A549 (cell line): ENCODE data around the gene ERBB3. TPM values are rescaled to one million over a fixed set of nuclear protein-coding genes. Genes with fewer than 3 reads are reported as not detected.

Source experiments
- ATAC-seq, 2 experiments: fragments of 200-7000 bp in 1 of 2; fragments of >200 bp in 1 of 2; cut with Nextera tagmentation in 1 of 2; cut with Tn5 transposase in 1 of 2; 3 replicates each; pipeline versions ENCODE4 v1.8.0 to v1.9.1; 2018 to 2020; ENCODE audit warnings: mild to moderate bottlenecking in 1 of 2, moderate library complexity in 1 of 2
- CTCF ChIA-PET: fragments of 300-600 bp; sonication (Branson Sonifier 250); formaldehyde crosslinking; extraction: SDS; loops from one replicate; lab custom pipeline; 2021; ENCODE audit warnings: antibody characterized with exemption, inconsistent platforms; lab: Yijun Ruan, JAX
- POLR2A ChIA-PET: fragments of 350-600 bp; formaldehyde crosslinking; extraction: SDS; loops from one replicate; lab custom pipeline; 2021; ENCODE audit warnings: antibody characterized with exemption, inconsistent platforms; lab: Yijun Ruan, JAX
- DNase-seq, 2 experiments: peaks; one replicate each; pipeline versions ENCODE4 v3.0.0 to v3.0.0-alpha.2; 2011 to 2016; ENCODE audit warnings: low read depth in 1 of 2, low spot score in 1 of 2
- FAIRE-seq: peaks from 2 replicates; lab custom pipeline; 2011; peaks lifted over from hg19 to GRCh38; lab: Jason Lieb, UNC
- H3K27ac ChIP-seq, 2 experiments: fragments of >200 bp; sonication (Bioruptor Twin); formaldehyde crosslinking; 3 replicates each; pipeline ENCODE4 v1.5.1; 2016 to 2017
- H3K4me1 ChIP-seq: fragments of >200 bp; sonication (Bioruptor Twin); formaldehyde crosslinking; 3 replicates; pipeline ENCODE4 v1.6.1; 2016
- H3K4me2 ChIP-seq: fragments of >200 bp; sonication (Bioruptor Twin); formaldehyde crosslinking; 3 replicates; pipeline ENCODE4 v1.6.1; 2016
- H3K4me3 ChIP-seq: fragments of >200 bp; sonication (Bioruptor Twin); formaldehyde crosslinking; 3 replicates; pipeline ENCODE4 v1.5.1; 2016
- H3K9me3 ChIP-seq: fragments of >200 bp; sonication (Bioruptor Twin); formaldehyde crosslinking; 3 replicates; pipeline ENCODE4 v1.6.1; 2016
- CHD2 ChIP-seq: fragments of 150-350 bp; IDR thresholded peaks from 2 replicates; pipeline ENCODE4 v1.6.1; 2014; ENCODE audit warnings: low read length; ENCODE audit not compliant: partially characterized antibody
- CHD4 ChIP-seq: fragments of 200-600 bp; sonication (generic); IDR thresholded peaks from 2 replicates; pipeline ENCODE4 v1.6.1; 2016; ENCODE audit warnings: antibody characterized with exemption, mild to moderate bottlenecking, borderline replicate concordance
- ELK1 ChIP-seq: fragments of 150-350 bp; IDR thresholded peaks from 2 replicates; pipeline ENCODE4 v1.6.1; 2014; ENCODE audit warnings: low read depth, mild to moderate bottlenecking, low read length
- HEYL ChIP-seq: fragments of 250-450 bp; sonication (Bioruptor Pico); IDR thresholded peaks from 2 replicates; pipeline ENCODE4 v1.8.0; 2021; ENCODE audit warnings: mild to moderate bottlenecking, moderate library complexity
- HOXB5 ChIP-seq: fragments of 250-450 bp; sonication (Bioruptor Pico); IDR thresholded peaks from 2 replicates; pipeline ENCODE4 v1.5.0; 2020; ENCODE audit warnings: mild to moderate bottlenecking, moderate library complexity
- JUNB ChIP-seq: fragments of >200 bp; sonication (Bioruptor Twin); formaldehyde crosslinking; IDR thresholded peaks from 2 replicates; pipeline ENCODE4 v1.6.1; 2016
- MAFK ChIP-seq: fragments of 450-650 bp; IDR thresholded peaks from 2 replicates; pipeline ENCODE4 v1.6.1; 2014; ENCODE audit not compliant: partially characterized antibody
- NFE2L2 ChIP-seq: fragments of 150-350 bp; conservative IDR thresholded peaks from 2 replicates; pipeline ENCODE4 v1.6.1; 2014; ENCODE audit warnings: low read length
- PHF8 ChIP-seq: fragments of 200-600 bp; sonication (generic); IDR thresholded peaks from 2 replicates; pipeline ENCODE4 v1.6.1; 2016; ENCODE audit warnings: low read depth, mild to moderate bottlenecking, antibody characterized with exemption, moderate library complexity, borderline replicate concordance
- POLR2A ChIP-seq: IDR thresholded peaks from 2 replicates; pipeline ENCODE4 v1.6.1; 2012; ENCODE audit warnings: mild to moderate bottlenecking, low read length
- POLR2AphosphoS2 ChIP-seq: conservative IDR thresholded peaks from 2 replicates; pipeline ENCODE4 v1.6.1; 2012; ENCODE audit warnings: low read length, improper control_type of control experiment, inconsistent platforms
- RAD21 ChIP-seq, 2 experiments: fragments of >200 bp in 1 of 2; sonication (Bioruptor Twin) in 1 of 2; formaldehyde crosslinking in 1 of 2; IDR thresholded peaks in 1 of 2; conservative IDR thresholded peaks in 1 of 2; 2 replicates in 1 of 2; 3 replicates in 1 of 2; pipeline ENCODE4 v1.6.1; 2012 to 2018; ENCODE audit warnings: inconsistent platforms in 1 of 2
- RFX5 ChIP-seq: fragments of 450-650 bp; IDR thresholded peaks from 2 replicates; pipeline ENCODE4 v1.7.1; 2014; ENCODE audit warnings: antibody characterized with exemption, mild to moderate bottlenecking, moderate library complexity
- SMC3 ChIP-seq: fragments of >200 bp; sonication (Bioruptor Twin); formaldehyde crosslinking; IDR thresholded peaks from 3 replicates; pipeline ENCODE4 v1.6.1; 2018; ENCODE audit warnings: inconsistent platforms
- ZFP36 ChIP-seq: fragments of 450-650 bp; IDR thresholded peaks from 2 replicates; pipeline ENCODE4 v1.6.1; 2014; ENCODE audit warnings: borderline replicate concordance; ENCODE audit not compliant: partially characterized antibody
- WGBS: methylation state at CpG from one replicate; pipeline ENCODE4 v1.1.6; 2017; ENCODE audit errors: missing lambda C conversion rate; 5-methylcytosine and 5-hydroxymethylcytosine counted together
- polyA plus RNA-seq, 4 experiments: library from polyadenylated mRNA; depleted of rRNA in 3 of 4; stranded (reverse); fragments of >200 nt; fragmentation: RNase III in 1 of 4; extraction: RNeasy Plus Mini Kit Qiagen cat#74134 plus additional on column Dnase treatment in 1 of 4; gene quantifications; 2 replicates in 3 of 4; 3 replicates in 1 of 4; pipeline ENCODE4 v1.2.3, GENCODE V29; 2011 to 2017
- TF ChIP-seq, protein P1 (sequence below): IDR thresholded peaks from 2 replicates; pipeline ENCODE4 v1.6.1; 2012; ENCODE audit warnings: low read depth, borderline replicate concordance
- TF ChIP-seq, protein P2 (sequence below): fragments of 450-650 bp; IDR thresholded peaks from 2 replicates; pipeline ENCODE4 v1.6.1; 2014; ENCODE audit warnings: antibody characterized with exemption

Gene ERBB3
- polyA plus RNA-seq, 2 of the 4 experiments (the other 2 are of a cell fraction) = 2.2 to 17.0 TPM

- CTCF ChIA-PET = interaction anchor here (0.6 to 2.1 kb wide), 6 partner anchors 9 to 36 kb away, joined by 3 to 7 read pairs (median 4); partner anchors contain the start of gene ZC3H10
- ATAC-seq (no peak), DNase-seq (no peak), FAIRE-seq (no peak)
- POLR2A ChIA-PET = interaction anchor here (0.5 to 1.5 kb wide), 2 partner anchors 17 to 120 kb away, joined by 3 to 7 read pairs; partner anchors contain the start of gene ESYT1
- Histone ChIP-seq H3K4me1 (no peaks in the 10 kb centered on the region), H3K4me2 (no peak overlapping the region), H3K9me3 (no peaks in the 10 kb centered on the region), H3K27ac (no peak overlapping the region), H3K4me3 (no peak overlapping the region)
- 93% methylated on average over 3 of the region's 3 CpGs for WGBS
- no peak for TF ChIP-seq CHD4
- peak; percentile 92 for TF ChIP-seq MAFK
Observed at GRCh38 chr12:56145217-56145616, 65.3 kb downstream of the ERBB3 start.

DNA sequence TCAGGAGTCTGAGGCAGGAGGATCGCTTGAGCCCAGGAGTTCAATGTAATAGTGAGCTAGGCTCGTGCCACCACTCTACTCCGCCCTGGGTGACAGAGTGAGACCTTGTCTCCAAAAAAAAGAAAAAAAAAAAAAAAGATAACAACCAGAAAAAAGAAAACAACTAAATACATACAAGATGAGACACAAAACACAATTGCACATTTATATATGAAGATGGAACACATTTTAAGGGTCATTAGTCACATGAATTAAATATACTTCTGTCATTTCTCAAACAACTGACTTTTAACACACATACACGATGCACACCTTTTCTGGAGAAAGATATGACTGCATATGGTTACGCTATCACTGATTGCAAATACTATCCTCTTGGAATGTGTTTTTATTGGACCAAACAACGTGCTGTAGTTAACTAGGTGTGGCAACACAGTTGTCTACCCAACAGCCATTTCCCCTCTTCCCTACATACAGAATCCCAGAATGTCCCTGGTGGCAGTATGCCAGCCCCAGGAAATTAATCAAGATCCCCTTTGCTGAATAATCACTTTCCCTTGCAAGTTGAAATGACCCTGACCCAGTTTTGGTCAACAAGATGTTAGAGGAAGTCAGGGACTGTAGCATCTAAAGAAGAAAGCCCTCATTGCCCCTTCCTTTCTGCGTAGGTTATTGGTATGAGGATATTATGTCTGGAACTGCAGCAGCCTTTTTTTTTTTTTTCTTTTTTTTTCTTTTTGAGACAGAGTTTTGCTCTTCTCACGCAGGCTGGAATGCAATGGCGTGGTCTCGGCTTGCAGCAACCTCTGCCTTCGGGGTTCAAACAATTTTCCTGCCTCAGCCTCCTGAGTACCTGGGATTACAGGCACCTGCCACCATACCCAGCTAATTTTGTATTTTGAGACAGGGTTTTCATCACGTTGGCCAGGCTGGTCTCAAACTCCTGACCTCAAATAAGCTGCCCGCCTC, 66.8 kb downstream of the ERBB3 start:
- no peak overlapping the region for H3K4me2 ChIP-seq

GRCh38 chr12:56150563-56150962, 70.6 kb downstream of the ERBB3 start:
- no peak overlapping the region for H3K4me3 ChIP-seq
- CTCF ChIA-PET = interaction anchor here (0.6 to 5.3 kb wide), 5 partner anchors 11 to 950 kb away, joined by 3 to 27 read pairs (median 5); partner anchors contain the start of gene ZC3H10
- peaks cover 13% of the 10 kb centered on the region; the same call in 2 of the 3 replicates for H3K4me1 ChIP-seq
- H3K27ac ChIP-seq = no peak overlapping the region
- DNase-seq = no peak
- no peak for ATAC-seq
- no peak overlapping the region for H3K4me2 ChIP-seq
- TF ChIP-seq ZFP36 = no peak
- TF ChIP-seq POLR2AphosphoS2 = no peak
- no peak for TF ChIP-seq SMC3
- TF ChIP-seq MAFK = no peak
- no peak for TF ChIP-seq CHD2
- TF ChIP-seq HOXB5 (CRISPR knock-in tag) = no peak
- TF ChIP-seq, protein P1, sequence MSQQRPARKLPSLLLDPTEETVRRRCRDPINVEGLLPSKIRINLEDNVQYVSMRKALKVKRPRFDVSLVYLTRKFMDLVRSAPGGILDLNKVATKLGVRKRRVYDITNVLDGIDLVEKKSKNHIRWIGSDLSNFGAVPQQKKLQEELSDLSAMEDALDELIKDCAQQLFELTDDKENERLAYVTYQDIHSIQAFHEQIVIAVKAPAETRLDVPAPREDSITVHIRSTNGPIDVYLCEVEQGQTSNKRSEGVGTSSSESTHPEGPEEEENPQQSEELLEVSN = no peak
- no peak for TF ChIP-seq POLR2A
- TF ChIP-seq JUNB = no peak
- TF ChIP-seq NFE2L2 = no peak
- TF ChIP-seq ELK1 = no peak
- TF ChIP-seq RFX5 = no peak
- no peak for TF ChIP-seq RAD21 (conservative IDR thresholded peaks at IDR 0.05 in 1 of 2, IDR thresholded peaks at IDR 0.05 in 1 of 2)
- TF ChIP-seq, protein P2, sequence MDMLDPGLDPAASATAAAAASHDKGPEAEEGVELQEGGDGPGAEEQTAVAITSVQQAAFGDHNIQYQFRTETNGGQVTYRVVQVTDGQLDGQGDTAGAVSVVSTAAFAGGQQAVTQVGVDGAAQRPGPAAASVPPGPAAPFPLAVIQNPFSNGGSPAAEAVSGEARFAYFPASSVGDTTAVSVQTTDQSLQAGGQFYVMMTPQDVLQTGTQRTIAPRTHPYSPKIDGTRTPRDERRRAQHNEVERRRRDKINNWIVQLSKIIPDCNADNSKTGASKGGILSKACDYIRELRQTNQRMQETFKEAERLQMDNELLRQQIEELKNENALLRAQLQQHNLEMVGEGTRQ = no peak
- TF ChIP-seq HEYL (CRISPR knock-in tag) = no peak
- no peaks in the 10 kb centered on the region for H3K9me3 ChIP-seq
- no peak for FAIRE-seq
- WGBS = 63% methylated on average over 3 of the region's 3 CpGs
- POLR2A ChIA-PET = no interaction called here

More for the DNA sequence above, 66.8 kb downstream of the ERBB3 start:
- 84% methylated on average over 13 of the region's 13 CpGs for WGBS
- ATAC-seq (0 out of 6 replicates have a peak, but pooled peaks of 1 of the 2 experiments have one; percentile 11), FAIRE-seq (no peak), DNase-seq (no peak)
- TF ChIP-seq PHF8 = no peak
- TF ChIP-seq MAFK = peak; percentile 54
- Histone ChIP-seq H3K27ac (no peak overlapping the region), H3K9me3 (no peaks in the 10 kb centered on the region), H3K4me3 (no peak overlapping the region), H3K4me1 (peaks cover 5% of the 10 kb centered on the region; the same call in 2 of the 3 replicates)
- POLR2A ChIA-PET = no interaction called here
- CTCF ChIA-PET = interaction anchor here (1.2 to 5.3 kb wide), 2 partner anchors 10 to 28 kb away, joined by 3 to 27 read pairs; partner anchors contain the start of gene ZC3H10
